ENCODE results near the gene ISG20L2.

Gene ISG20L2

DNA sequence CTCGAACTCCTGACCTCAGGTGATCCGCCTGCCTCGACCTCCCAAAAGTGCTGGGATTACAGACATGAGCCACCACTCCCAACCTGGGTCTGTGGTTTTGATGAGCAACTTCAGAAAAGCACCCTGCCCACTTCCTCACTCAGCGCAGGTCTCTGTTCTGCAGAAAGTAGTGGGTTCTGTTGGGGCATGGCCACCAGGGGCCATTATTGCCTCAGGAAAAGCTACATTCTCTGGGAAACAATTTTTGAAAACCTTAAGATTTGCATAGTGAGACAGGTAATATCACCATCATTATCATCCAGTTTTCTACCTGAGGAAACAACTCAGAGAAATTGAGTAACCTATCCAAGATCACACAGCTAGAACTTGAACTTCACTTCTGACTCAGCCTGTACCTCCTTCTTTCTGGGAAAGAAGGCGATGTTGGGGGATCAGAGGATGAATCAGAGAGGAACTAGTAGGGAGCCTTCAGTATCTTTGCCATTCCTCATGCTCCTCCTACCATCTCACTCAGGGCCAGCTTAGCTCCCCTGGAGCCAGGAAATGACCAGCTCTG, 44.3 kb downstream of the ISG20L2 start:
- no peak for DNase-seq

DNA sequence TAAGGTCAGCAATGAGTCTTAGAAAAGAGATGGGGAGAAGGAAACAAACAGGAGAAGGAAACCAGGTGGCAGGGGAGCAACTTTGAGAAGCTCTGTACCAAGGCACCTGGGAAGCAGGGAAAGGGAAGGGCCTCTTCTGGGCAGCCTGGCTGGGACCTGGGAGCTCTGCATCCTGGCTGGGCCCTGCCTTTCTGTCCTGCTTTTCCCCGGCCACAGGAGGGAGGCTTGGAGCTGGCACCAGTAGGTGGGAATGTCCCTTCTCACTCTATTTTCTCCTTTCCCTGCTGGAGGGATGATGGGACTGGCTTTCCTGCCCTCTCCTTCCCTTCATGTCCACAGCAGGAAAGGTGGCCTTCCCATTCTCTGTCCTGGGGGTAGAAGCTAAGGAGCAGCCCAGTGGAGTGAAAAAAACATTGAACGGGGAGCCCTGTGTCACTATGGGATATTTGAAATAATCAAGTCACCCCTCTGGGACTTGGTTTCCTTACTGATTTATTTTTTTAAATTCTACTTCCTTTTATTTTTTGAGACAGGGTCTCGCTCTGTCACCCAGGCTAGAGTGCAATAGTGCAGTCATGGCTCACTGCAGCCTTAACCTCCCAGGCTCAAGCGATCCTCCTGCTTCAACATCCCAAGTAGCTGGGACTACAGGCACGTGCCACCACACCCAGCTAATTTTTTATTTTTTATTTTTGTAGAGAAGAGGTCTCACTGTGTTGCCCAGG, 46.2 kb downstream of the ISG20L2 start:
- DNase-seq, result no peak

DNA sequence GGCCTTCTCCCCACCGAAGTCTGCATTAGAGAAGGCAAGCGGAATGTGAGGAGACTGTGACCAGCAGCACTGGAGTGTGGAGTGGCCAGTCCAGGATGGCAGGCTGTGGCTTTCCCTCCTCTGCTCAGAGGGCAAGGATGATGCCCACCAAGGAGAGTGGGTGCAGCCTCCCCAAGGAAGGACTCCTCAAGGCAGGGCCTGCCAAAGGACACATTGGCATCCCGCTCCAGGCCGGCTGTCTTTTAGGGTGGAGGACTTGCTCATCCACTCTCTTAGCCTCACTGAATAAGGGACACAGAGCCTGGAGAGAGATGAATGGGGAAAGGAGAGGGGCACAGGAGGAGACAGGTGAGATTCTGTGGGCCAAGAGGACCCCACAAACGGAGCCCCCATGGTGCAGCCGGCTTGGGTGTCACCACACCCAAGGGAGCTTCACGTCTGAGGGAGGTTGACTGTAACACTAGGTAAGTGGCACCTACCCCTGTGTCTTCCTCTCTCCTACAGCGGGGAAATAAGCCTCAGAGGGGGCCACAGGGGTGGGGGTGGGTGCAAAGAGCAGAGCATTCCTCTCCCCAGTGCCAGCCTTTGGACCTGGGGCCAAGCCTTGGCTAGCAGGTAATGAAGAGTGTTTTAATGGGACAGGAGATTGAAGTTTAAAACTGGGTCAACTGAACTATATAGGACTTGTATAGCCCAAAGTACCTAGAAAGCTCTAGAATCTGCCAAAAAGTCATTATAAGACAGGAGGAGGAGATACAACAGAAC, 47.2 kb downstream of the ISG20L2 start:
- DNase-seq, result no peak

GRCh38 chr1:156680056-156680455, 48.5 kb downstream of the ISG20L2 start:
- DNase-seq, result no peak

DNA sequence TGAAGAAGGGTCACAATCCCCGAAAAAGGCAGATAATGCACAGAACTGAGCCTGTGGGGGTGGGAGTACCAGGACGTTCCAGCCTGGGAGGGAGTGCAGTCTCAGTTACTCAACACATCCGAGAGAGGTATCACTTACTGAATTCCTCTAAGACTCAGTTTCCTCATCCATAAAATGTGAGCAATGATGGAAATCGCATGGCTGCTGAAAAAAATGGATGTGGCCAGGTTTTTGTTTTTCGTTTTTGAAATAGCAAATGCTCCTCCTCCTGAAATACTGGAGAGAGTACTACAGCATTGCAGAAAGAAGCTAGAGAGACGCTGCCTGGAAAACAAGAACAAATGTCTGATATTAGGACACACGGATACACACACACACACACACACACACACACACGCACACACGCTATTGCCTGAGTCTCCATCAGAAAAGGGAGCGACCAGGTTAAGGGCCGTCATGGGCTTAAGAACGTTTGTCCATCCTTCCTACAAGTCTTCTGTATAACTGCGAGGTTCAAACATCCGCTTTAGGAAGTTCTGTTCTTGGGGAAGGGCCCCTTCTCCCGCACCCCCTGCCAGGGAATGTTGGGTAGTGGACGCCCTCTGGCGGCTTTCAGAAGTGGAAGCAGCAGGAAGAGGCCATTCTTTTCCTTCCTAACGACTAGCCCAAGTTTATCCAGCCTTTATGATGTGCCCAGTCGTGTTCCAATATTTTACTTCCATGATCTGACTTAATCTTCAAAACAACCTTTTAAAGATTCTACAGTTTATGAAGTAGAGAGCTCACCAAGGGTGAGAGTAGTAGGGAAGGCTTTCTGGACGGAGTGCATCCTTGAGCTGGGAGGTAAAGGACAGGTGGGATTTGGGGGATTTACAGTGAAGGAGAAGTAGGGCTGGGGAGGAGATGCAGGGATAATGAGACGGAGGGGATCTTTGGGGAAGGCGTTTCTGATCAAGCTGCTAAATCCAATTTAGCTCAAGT, 50.7 kb downstream of the ISG20L2 start:
- DNase-seq, result peak; percentile 51

GRCh38 chr1:156676820-156677615, 51.5 kb downstream of the ISG20L2 start, which contains the start of gene NES:
Gene NES (minus strand): TSS chr1:156677407. CDS start chr1:156677264, 143 bp downstream.
- DNase-seq, result no peak

DNA sequence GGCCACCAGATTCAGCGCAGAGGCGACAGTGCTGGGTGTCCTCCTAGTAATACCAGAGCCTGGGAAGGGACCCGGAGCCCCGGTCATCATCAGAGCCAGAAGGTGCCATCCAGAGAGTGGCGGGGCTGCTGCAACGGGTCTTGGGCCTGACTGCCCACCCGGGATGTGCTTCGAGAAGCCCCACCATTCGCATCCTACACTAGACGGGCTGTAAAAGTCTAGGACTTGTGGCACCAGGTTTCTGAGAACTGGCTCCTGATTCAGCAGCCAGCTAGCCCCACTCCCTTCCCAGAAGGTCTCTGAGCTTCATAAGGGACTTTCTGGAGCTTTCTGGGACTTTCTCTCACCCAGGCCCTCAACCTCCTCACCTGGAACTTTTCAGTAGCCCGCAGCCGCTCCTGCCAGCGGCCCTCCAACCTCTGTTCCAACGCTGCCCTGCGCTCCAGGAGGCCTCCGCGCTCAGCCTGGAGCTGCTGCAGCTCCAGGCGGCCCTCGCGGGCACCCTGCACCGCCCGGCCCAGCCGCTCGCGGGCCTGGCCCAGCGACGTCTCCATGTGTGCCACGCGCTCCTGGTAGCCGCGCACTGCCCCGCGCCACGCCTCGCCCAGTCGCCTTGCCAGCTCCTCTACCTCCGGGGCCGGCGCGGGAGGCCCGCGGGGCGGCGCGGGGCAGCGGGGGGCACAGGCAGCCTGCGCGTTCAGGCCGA, 52.3 kb downstream of the ISG20L2 start:
- no peak for DNase-seq

GRCh38 chr1:156675210-156676113, 53.1 kb downstream of the ISG20L2 start:
- no peak for DNase-seq

GRCh38 chr1:156673387-156674121, 55.0 kb downstream of the ISG20L2 start:
- DNase-seq, result no peak

Measured in KG1 (cell line).